H1 (cell line): Measurements from ENCODE around the gene OAS3. TPM values are rescaled to one million over a fixed set of nuclear protein-coding genes. Genes with fewer than 3 reads are reported as not detected.

ENCODE experiments used
- CTCF ChIA-PET: fragments of 300-600 bp; sonication (Branson Sonifier 250); formaldehyde crosslinking; loops from one replicate; lab custom pipeline; 2021; ENCODE audit not compliant: partially characterized antibody; lab: Charles Lee
- POLR2A ChIA-PET: fragments of 300-600 bp; sonication (Branson Sonifier 250); formaldehyde crosslinking; loops from one replicate; lab custom pipeline; 2021; ENCODE audit warnings: inconsistent platforms; ENCODE audit not compliant: partially characterized antibody; lab: Charles Lee
- DNase-seq, 2 experiments: peaks; one replicate each; pipeline versions ENCODE4 v3.0.0 to v3.0.0-alpha.2; 2010 to 2022; ENCODE audit warnings: low spot score in 2 of 2, low read depth in 1 of 2, mixed read lengths in 1 of 2
- FAIRE-seq: peaks from 2 replicates; lab custom pipeline; 2011; peaks lifted over from hg19 to GRCh38; lab: Jason Lieb, UNC
- H2AFZ ChIP-seq: 2 replicates; pipeline ENCODE4 v1.8.1; 2012; ENCODE audit warnings: low read length, inconsistent platforms
- H2AK5ac ChIP-seq: 2 replicates; pipeline ENCODE4 v1.6.1; 2013; ENCODE audit warnings: low read depth, low read length
- H2BK120ac ChIP-seq: replicated peaks from 2 replicates; pipeline ENCODE3; 2013; ENCODE audit warnings: low read depth, low read length, inconsistent platforms
- H2BK12ac ChIP-seq: 2 replicates; pipeline ENCODE4 v1.6.1; 2013; ENCODE audit warnings: low read depth, low read length
- H2BK15ac ChIP-seq: 2 replicates; pipeline ENCODE4 v1.6.1; 2013; ENCODE audit warnings: low read length
- H2BK20ac ChIP-seq: 2 replicates; pipeline ENCODE4 v1.6.1; 2013; ENCODE audit warnings: low read length
- H2BK5ac ChIP-seq: 2 replicates; pipeline ENCODE4 v1.6.1; 2013; ENCODE audit warnings: low read depth, low read length
- H3K14ac ChIP-seq: 2 replicates; pipeline ENCODE4 v1.6.1; 2013; ENCODE audit warnings: inconsistent platforms; ENCODE audit not compliant: insufficient read length
- H3K18ac ChIP-seq: 2 replicates; pipeline ENCODE4 v1.6.1; 2013; ENCODE audit warnings: low read length; ENCODE audit errors: extremely low read depth
- H3K23ac ChIP-seq: 2 replicates; pipeline ENCODE4 v1.6.1; 2013; ENCODE audit warnings: inconsistent platforms; ENCODE audit not compliant: insufficient read length
- H3K23me2 ChIP-seq: 2 replicates; pipeline ENCODE4 v1.6.1; 2013; ENCODE audit warnings: low read depth, low read length
- H3K27ac ChIP-seq: 2 replicates; pipeline ENCODE4 v1.6.1; 2011; ENCODE audit warnings: low read depth, low read length, inconsistent platforms
- H3K27me3 ChIP-seq, 4 experiments: replicated peaks in 1 of 4; 1 replicate in 1 of 4; 2 replicates in 3 of 4; pipeline versions ENCODE4 v1.6.1 to v1.8.1; 2011 to 2013; ENCODE audit warnings: low read length in 3 of 4, mild to moderate bottlenecking in 3 of 4, inconsistent platforms in 2 of 4, mixed read lengths in 2 of 4, moderate library complexity in 1 of 4; ENCODE audit not compliant: control insufficient read depth in 3 of 4, insufficient read depth in 3 of 4; ENCODE audit errors: extremely low read depth in 1 of 4
- H3K36me3 ChIP-seq, 4 experiments: 2 replicates each; pipeline versions ENCODE4 v1.6.1 to v1.8.1; 2011 to 2013; ENCODE audit warnings: mild to moderate bottlenecking in 4 of 4, low read length in 3 of 4, moderate library complexity in 2 of 4, control low read depth in 1 of 4, inconsistent platforms in 1 of 4; ENCODE audit not compliant: insufficient read depth in 4 of 4, control insufficient read depth in 2 of 4
- H3K4ac ChIP-seq: replicated peaks from 2 replicates; pipeline ENCODE3; 2013; ENCODE audit warnings: low read length, low read depth, mixed read lengths, inconsistent platforms; ENCODE audit not compliant: insufficient read length
- H3K4me1 ChIP-seq, 4 experiments: replicated peaks in 1 of 4; 1 replicate in 1 of 4; 2 replicates in 3 of 4; pipeline versions ENCODE4 v1.6.1 to v1.8.1; 2011 to 2013; ENCODE audit warnings: low read length in 3 of 4, inconsistent platforms in 2 of 4, mixed read lengths in 1 of 4; ENCODE audit not compliant: insufficient read depth in 4 of 4, control insufficient read depth in 3 of 4
- H3K4me2 ChIP-seq, 2 experiments: 2 replicates each; pipeline versions ENCODE4 v1.6.1 to v1.8.1; 2011 to 2013; ENCODE audit warnings: low read depth in 2 of 2, low read length in 2 of 2, control low read depth in 1 of 2, inconsistent platforms in 1 of 2, mild to moderate bottlenecking in 1 of 2; ENCODE audit not compliant: insufficient read depth in 1 of 2
- H3K4me3 ChIP-seq, 4 experiments: fragments of 200-600, 300-600 bp in 1 of 4; sonication (generic), shearing (Covaris generic), sonication (Bioruptor Twin) in 1 of 4; 2 replicates each; pipeline versions ENCODE4 v1.5.1 to v1.8.1; 2011 to 2016; ENCODE audit warnings: low read length in 4 of 4, low read depth in 3 of 4, control low read depth in 2 of 4, inconsistent platforms in 2 of 4, mild to moderate bottlenecking in 2 of 4, mixed read lengths in 1 of 4, moderate library complexity in 1 of 4; ENCODE audit not compliant: insufficient read depth in 2 of 4; ENCODE audit errors: extremely low read depth in 1 of 4
- H3K56ac ChIP-seq: replicated peaks from 2 replicates; pipeline ENCODE3; 2013; ENCODE audit warnings: low read depth, mild to moderate bottlenecking, mixed read lengths, low read length, inconsistent platforms; ENCODE audit not compliant: insufficient read length
- H3K79me1 ChIP-seq: 2 replicates; pipeline ENCODE4 v1.6.1; 2013; ENCODE audit warnings: low read depth, low read length, control low read depth
- H3K79me2 ChIP-seq, 2 experiments: 2 replicates each; pipeline versions ENCODE4 v1.6.1 to v1.8.1; 2012 to 2013; ENCODE audit warnings: low read length in 2 of 2, mild to moderate bottlenecking in 2 of 2, inconsistent platforms in 1 of 2; ENCODE audit not compliant: insufficient read depth in 2 of 2, control insufficient read depth in 1 of 2
- H3K9ac ChIP-seq, 4 experiments: replicated peaks in 1 of 4; 1 replicate in 1 of 4; 2 replicates in 3 of 4; pipeline versions ENCODE4 v1.6.1 to v1.8.1; 2011 to 2013; ENCODE audit warnings: low read depth in 3 of 4, low read length in 3 of 4, control low read depth in 2 of 4, mild to moderate bottlenecking in 2 of 4, moderate library complexity in 2 of 4, inconsistent platforms in 1 of 4; ENCODE audit errors: extremely low read depth in 1 of 4
- H3K9me3 ChIP-seq, 2 experiments: 2 replicates each; pipeline versions ENCODE4 v1.6.1 to v1.8.1; 2012 to 2013; ENCODE audit warnings: mild to moderate bottlenecking in 2 of 2, moderate library complexity in 2 of 2, control low read depth in 1 of 2, inconsistent platforms in 1 of 2, low read depth in 1 of 2, low read length in 1 of 2, mixed read lengths in 1 of 2; ENCODE audit not compliant: insufficient read depth in 2 of 2
- H4K20me1 ChIP-seq, 2 experiments: replicated peaks in 1 of 2; 2 replicates each; pipeline versions ENCODE3 to v1.8.1; 2011 to 2013; ENCODE audit warnings: inconsistent platforms in 2 of 2, low read length in 2 of 2, mild to moderate bottlenecking in 1 of 2; ENCODE audit not compliant: insufficient read depth in 2 of 2, control insufficient read depth in 1 of 2
- H4K5ac ChIP-seq: 2 replicates; pipeline ENCODE4 v1.6.1; 2013; ENCODE audit warnings: low read length, low read depth, mixed read lengths, inconsistent platforms; ENCODE audit not compliant: insufficient read length
- H4K8ac ChIP-seq: 2 replicates; pipeline ENCODE4 v1.8.0; 2013; ENCODE audit warnings: mild to moderate bottlenecking, moderate library complexity, low read length, inconsistent platforms; ENCODE audit not compliant: insufficient read depth; ENCODE audit errors: extremely low read depth
- H4K91ac ChIP-seq: replicated peaks from 2 replicates; pipeline ENCODE3; 2013; ENCODE audit warnings: low read length, mixed read lengths, inconsistent platforms; ENCODE audit not compliant: insufficient read length
- BRCA1 ChIP-seq: IDR thresholded peaks from 2 replicates; pipeline ENCODE4 v1.6.1; 2012; ENCODE audit warnings: low read depth, low read length, improper control_type of control experiment
- CHD1 ChIP-seq: IDR thresholded peaks from 2 replicates; pipeline ENCODE4 v1.6.1; 2012; ENCODE audit warnings: low read depth, low read length, improper control_type of control experiment
- KDM1A ChIP-seq: fragments of 200-600, 300-600 bp; sonication (generic); IDR thresholded peaks from 2 replicates; pipeline ENCODE4 v1.7.1; 2016; ENCODE audit warnings: mild to moderate bottlenecking, low read length, borderline replicate concordance
- KDM5A ChIP-seq: fragments of 200-600 bp; IDR thresholded peaks from 2 replicates; pipeline ENCODE4 v1.7.1; 2012; ENCODE audit warnings: mild to moderate bottlenecking, low read length, inconsistent platforms, mixed read lengths
- MAFK ChIP-seq: IDR thresholded peaks from 2 replicates; pipeline ENCODE4 v1.6.1; 2012; ENCODE audit warnings: low read depth, mild to moderate bottlenecking, improper control_type of control experiment, low read length
- PHF8 ChIP-seq: fragments of 200-600 bp; sonication (generic); conservative IDR thresholded peaks from 2 replicates; pipeline ENCODE4 v1.7.1; 2012; ENCODE audit warnings: low read depth, mild to moderate bottlenecking, inconsistent platforms, low read length, moderate library complexity
- RXRA ChIP-seq: IDR thresholded peaks from 2 replicates; pipeline ENCODE4 v1.6.1; 2011; ENCODE audit warnings: low read depth, mild to moderate bottlenecking, low read length, moderate library complexity; ENCODE audit not compliant: insufficient read depth
- SP4 ChIP-seq: IDR thresholded peaks from 2 replicates; pipeline ENCODE4 v1.6.1; 2012; ENCODE audit warnings: low read length, inconsistent platforms
- TAF7 ChIP-seq: optimal IDR thresholded peaks from 2 replicates; pipeline ENCODE3; 2011; ENCODE audit warnings: low read depth, mild to moderate bottlenecking, inconsistent platforms, low read length, moderate library complexity, borderline replicate concordance
- WGBS, 2 experiments: shearing (Covaris generic) in 1 of 2; methylation state at CpG; one replicate each; pipeline versions ENCODE4 v1.1.6 to v1.1.7; 2013 to 2015; ENCODE audit warnings: low lambda C conversion rate in 2 of 2, mixed read lengths in 2 of 2, inconsistent platforms in 1 of 2, low coverage in 1 of 2, missing lambda C conversion rate in 1 of 2; ENCODE audit not compliant: insufficient replicate concordance in 2 of 2, insufficient coverage in 1 of 2, insufficient read length in 1 of 2; ENCODE audit errors: extremely low coverage in 1 of 2, missing lambda C conversion rate in 1 of 2; 5-methylcytosine and 5-hydroxymethylcytosine counted together
- polyA plus RNA-seq, 7 experiments: library from polyadenylated mRNA; depleted of rRNA in 3 of 7; stranded (reverse) in 5 of 7; unstranded in 2 of 7; fragments of >200 nt in 5 of 7; fragments of 200-250 nt in 2 of 7; gene quantifications; 1 replicate in 5 of 7; 2 replicates in 1 of 7; 4 replicates in 1 of 7; pipeline versions ENCODE4 v1.2.1 to v1.2.3, GENCODE V29; 2011 to 2013; ENCODE audit warnings: missing spikeins in 2 of 7, mixed read lengths in 2 of 7
- total RNA-seq: library from RNA; stranded (reverse); fragmentation: NEBNext Ultra II Directional; extraction: Animal tissue kit (Norgen Biotek cat#: 25700); gene quantifications from 2 replicates; pipeline ENCODE4 v1.2.1, GENCODE V29; 2021
- TF ChIP-seq, protein P1 (sequence below), 3 experiments: IDR thresholded peaks; 1 replicate in 2 of 3; 2 replicates in 1 of 3; pipeline versions ENCODE4 v1.5.1 to v1.6.1; 2011; ENCODE audit warnings: low read length in 3 of 3, mild to moderate bottlenecking in 3 of 3, inconsistent platforms in 2 of 3, low read depth in 1 of 3, moderate library complexity in 1 of 3; ENCODE audit not compliant: insufficient read depth in 1 of 3; ENCODE audit errors: control extremely low read depth in 1 of 3

OAS3 gene
- total and polyA plus RNA-seq, 2 of the 8 experiments (the other 6 are each of a cell fraction or from before 2014, with no cell fraction given), result 0.73 to 3.7 TPM

DNA sequence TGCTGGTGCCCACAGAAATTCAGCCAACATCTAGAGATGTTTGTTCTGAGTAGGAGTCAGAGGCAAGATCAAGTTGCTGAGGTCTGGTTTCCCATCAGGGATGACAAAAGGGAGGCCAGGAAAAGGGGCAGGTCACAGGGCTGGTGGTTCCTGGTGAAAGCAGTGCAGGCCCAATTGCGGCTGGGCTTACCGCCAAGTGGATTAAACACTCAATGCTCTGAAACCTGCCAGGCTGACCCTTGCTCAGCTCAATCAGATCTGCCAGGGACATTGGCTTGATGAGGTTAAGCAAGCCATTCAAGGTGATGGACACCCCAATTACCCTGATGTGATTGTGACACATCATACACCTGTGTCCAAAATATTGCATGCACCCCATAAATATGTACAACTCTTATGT, 37.0 kb upstream of the OAS3 start:
- Histone ChIP-seq H3K56ac (no peak overlapping the region), H3K9ac (no peak overlapping the region), H3K27ac (no peak overlapping the region), H4K8ac (no peak overlapping the region; the same call in 1 of the 2 replicates), H3K36me3 (no peaks in the 10 kb centered on the region; a peak in 2 of 8 replicates), H4K20me1 (no peaks in the 10 kb centered on the region), H4K91ac (no peak overlapping the region), H3K4ac (no peak overlapping the region), H3K14ac (no peak overlapping the region), H3K4me1 (no peaks in the 10 kb centered on the region)
- FAIRE-seq, result no peak
- POLR2A ChIA-PET, result no interaction called here
- 96% methylated on average over 2 of the region's 2 CpGs; no CpG with 5 or more reads in 1 of the 2 experiments for WGBS, 2 experiments
- no peak for DNase-seq
- CTCF ChIA-PET, result interaction anchor here (1.0 to 2.9 kb wide), 13 partner anchors 9 to 125 kb away, joined by 3 to 10 read pairs (median 3); no protein-coding TSS in a partner anchor
- TF ChIP-seq MAFK, result no peak
- TF ChIP-seq TAF7, result no peak
- TF ChIP-seq, protein P1, sequence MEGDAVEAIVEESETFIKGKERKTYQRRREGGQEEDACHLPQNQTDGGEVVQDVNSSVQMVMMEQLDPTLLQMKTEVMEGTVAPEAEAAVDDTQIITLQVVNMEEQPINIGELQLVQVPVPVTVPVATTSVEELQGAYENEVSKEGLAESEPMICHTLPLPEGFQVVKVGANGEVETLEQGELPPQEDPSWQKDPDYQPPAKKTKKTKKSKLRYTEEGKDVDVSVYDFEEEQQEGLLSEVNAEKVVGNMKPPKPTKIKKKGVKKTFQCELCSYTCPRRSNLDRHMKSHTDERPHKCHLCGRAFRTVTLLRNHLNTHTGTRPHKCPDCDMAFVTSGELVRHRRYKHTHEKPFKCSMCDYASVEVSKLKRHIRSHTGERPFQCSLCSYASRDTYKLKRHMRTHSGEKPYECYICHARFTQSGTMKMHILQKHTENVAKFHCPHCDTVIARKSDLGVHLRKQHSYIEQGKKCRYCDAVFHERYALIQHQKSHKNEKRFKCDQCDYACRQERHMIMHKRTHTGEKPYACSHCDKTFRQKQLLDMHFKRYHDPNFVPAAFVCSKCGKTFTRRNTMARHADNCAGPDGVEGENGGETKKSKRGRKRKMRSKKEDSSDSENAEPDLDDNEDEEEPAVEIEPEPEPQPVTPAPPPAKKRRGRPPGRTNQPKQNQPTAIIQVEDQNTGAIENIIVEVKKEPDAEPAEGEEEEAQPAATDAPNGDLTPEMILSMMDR (IDR thresholded peaks at IDR 0.05; ENCODE audit: control extremely low read depth in 1 of 3, insufficient read depth in 1 of 3, low read depth in 1 of 3, low read length in 3 of 3), result no peak
- TF ChIP-seq CHD1, result no peak
- TF ChIP-seq KDM5A, result no peak
- no peak for TF ChIP-seq BRCA1
- no peak for TF ChIP-seq PHF8
- no peak for TF ChIP-seq KDM1A
- TF ChIP-seq RXRA, result no peak
- TF ChIP-seq SP4, result no peak
- TF ChIP-seq, all 59 proteins: peak for 0
- Histone ChIP-seq H2AK5ac (no peak overlapping the region), H3K9me3 (peaks cover 5% of the 10 kb centered on the region in 2 experiments; a peak in 3 of 4 replicates), H2BK12ac (no peak overlapping the region), H3K18ac (no peak overlapping the region), H3K23ac (no peak overlapping the region), H2BK5ac (no peak overlapping the region), H3K79me2 (no peaks in the 10 kb centered on the region), H3K23me2 (no peaks in the 10 kb centered on the region), H2AFZ (no peak overlapping the region), H3K4me3 (no peak overlapping the region), H2BK20ac (no peak overlapping the region), H2BK120ac (no peak overlapping the region), H3K79me1 (no peaks in the 10 kb centered on the region), H3K27me3 (no peaks in the 10 kb centered on the region), H4K5ac (no peak overlapping the region), H3K4me2 (no peak overlapping the region), H2BK15ac (no peak overlapping the region)
